ENCODE data around the gene ZSCAN2.

GRCh38 chr15:84631706-84632272 is 31.0 kb downstream of the ZSCAN2 start:
- TF ChIP-seq CTCF (IDR thresholded peaks at IDR 0.05; ENCODE audit: low read depth, low read length) (no peak), MAX (IDR thresholded peaks at IDR 0.05; ENCODE audit: low read depth, low read length) (no peak), POLR2A (IDR thresholded peaks at IDR 0.05; ENCODE audit: extremely low read depth, insufficient read length) (no peak)
